GM23338 (cell line): ENCODE data around the gene SMYD1. TPM values are rescaled to one million over a fixed set of nuclear protein-coding genes. Genes with fewer than 3 reads are reported as not detected.

ENCODE experiments used
- ATAC-seq: fragments of 200-7000 bp; cut with Tn5 transposase; 3 replicates; pipeline ENCODE4 v1.9.1; 2020
- DNase-seq: peaks from one replicate; pipeline ENCODE4 v3.0.0-alpha.2; 2015; ENCODE audit warnings: low spot score
- H2AFZ ChIP-seq: fragments of 200-600 bp; sonication (generic); 2 replicates; pipeline ENCODE4 v1.8.0; 2016; ENCODE audit warnings: antibody characterized with exemption, mild to moderate bottlenecking, moderate library complexity
- H3F3A ChIP-seq: fragments of 200-600 bp; sonication (generic); replicated peaks from 2 replicates; pipeline ENCODE4 v1.8.0; 2017; ENCODE audit warnings: antibody characterized with exemption, mixed run types, low read depth
- H3K27ac ChIP-seq: fragments of 200-600 bp; sonication (generic); 2 replicates; pipeline ENCODE4 v1.6.1; 2016; ENCODE audit warnings: low read depth
- H3K27me3 ChIP-seq: fragments of 200-600 bp; sonication (generic); 2 replicates; pipeline ENCODE4 v1.8.0; 2016; ENCODE audit warnings: mild to moderate bottlenecking, mixed run types, moderate library complexity; ENCODE audit not compliant: insufficient read depth
- H3K36me3 ChIP-seq: fragments of 200-600 bp; sonication (generic); 2 replicates; pipeline ENCODE4 v1.8.0; 2016; ENCODE audit warnings: mild to moderate bottlenecking; ENCODE audit not compliant: insufficient read depth
- H3K4me1 ChIP-seq: fragments of 200-600 bp; sonication (generic); 2 replicates; pipeline ENCODE4 v1.8.0; 2016; ENCODE audit warnings: mild to moderate bottlenecking, moderate library complexity; ENCODE audit not compliant: insufficient read depth
- H3K4me2 ChIP-seq: fragments of 200-600 bp; sonication (generic); 2 replicates; pipeline ENCODE4 v1.7.1; 2017; ENCODE audit warnings: mixed run types
- H3K4me3 ChIP-seq: fragments of 200-600 bp; sonication (generic); 2 replicates; pipeline ENCODE4 v1.6.1; 2016; ENCODE audit warnings: mixed run types
- H3K79me2 ChIP-seq: fragments of 200-600 bp; sonication (generic); replicated peaks from 2 replicates; pipeline ENCODE4 v1.8.0; 2017; ENCODE audit warnings: mild to moderate bottlenecking; ENCODE audit not compliant: insufficient read depth
- H3K9me2 ChIP-seq: fragments of 200-600 bp; sonication (generic); 2 replicates; pipeline ENCODE4 v1.8.0; 2017; ENCODE audit not compliant: insufficient read depth
- H4K20me1 ChIP-seq: fragments of 200-600 bp; sonication (generic); replicated peaks from 2 replicates; pipeline ENCODE4 v1.8.0; 2017; ENCODE audit warnings: mild to moderate bottlenecking; ENCODE audit not compliant: insufficient read depth
- H3K27ac Mint-ChIP-seq: 2 replicates; pipeline ENCODE4 v1.8.0; 2020; ENCODE audit warnings: inconsistent platforms, mild to moderate bottlenecking, moderate library complexity, mixed read lengths
- H3K27me3 Mint-ChIP-seq: 3 replicates; pipeline ENCODE4 v1.8.0; 2022; ENCODE audit warnings: low read depth, mild to moderate bottlenecking, moderate library complexity, mixed read lengths, inconsistent platforms; ENCODE audit not compliant: insufficient read depth, poor library complexity
- H3K36me3 Mint-ChIP-seq: 3 replicates; pipeline ENCODE4 v1.8.0; 2021; ENCODE audit warnings: low read depth, mild to moderate bottlenecking, inconsistent platforms, moderate library complexity, mixed read lengths
- H3K4me1 Mint-ChIP-seq: 3 replicates; pipeline ENCODE4 v1.8.0; 2020; ENCODE audit warnings: mild to moderate bottlenecking, inconsistent platforms, mixed read lengths
- H3K4me3 Mint-ChIP-seq: 3 replicates; pipeline ENCODE4 v1.8.0; 2021; ENCODE audit warnings: moderate library complexity, mild to moderate bottlenecking, inconsistent platforms, mixed read lengths
- H3K9me3 Mint-ChIP-seq: 3 replicates; pipeline ENCODE4 v1.8.0; 2020; ENCODE audit warnings: moderate library complexity, mild to moderate bottlenecking, inconsistent platforms, mixed read lengths
- CREB1 ChIP-seq: fragments of 250-450 bp; sonication (Bioruptor Pico); IDR thresholded peaks from 2 replicates; pipeline ENCODE4 v1.5.0; 2020; ENCODE audit warnings: low read depth, mild to moderate bottlenecking, moderate library complexity
- EZH2 ChIP-seq: fragments of 200-600 bp; sonication (generic); IDR thresholded peaks from one replicate; pipeline ENCODE4 v1.8.0; 2017; ENCODE audit warnings: antibody characterized with exemption, mild to moderate bottlenecking, low read depth; ENCODE audit not compliant: unreplicated experiment
- EZH2phosphoT487 ChIP-seq: fragments of 200-600 bp; sonication (generic); IDR thresholded peaks from one replicate; pipeline ENCODE4 v1.8.1; 2018; ENCODE audit warnings: antibody characterized with exemption; ENCODE audit not compliant: unreplicated experiment
- JUNB ChIP-seq: IDR thresholded peaks from one replicate; pipeline ENCODE4 v1.6.1; 2016; ENCODE audit warnings: antibody characterized with exemption; ENCODE audit not compliant: unreplicated experiment
- NANOG ChIP-seq: IDR thresholded peaks from 2 replicates; pipeline ENCODE4 v1.6.1; 2016; ENCODE audit warnings: antibody characterized with exemption, borderline replicate concordance
- POLR2AphosphoS5 ChIP-seq: IDR thresholded peaks from 2 replicates; pipeline ENCODE4 v1.6.1; 2016; ENCODE audit warnings: antibody characterized with exemption, low read depth
- STAT1 ChIP-seq: IDR thresholded peaks from one replicate; pipeline ENCODE4 v1.6.1; 2016; ENCODE audit warnings: antibody characterized with exemption; ENCODE audit not compliant: unreplicated experiment
- ZNF114 ChIP-seq: fragments of 250-450 bp; sonication (Bioruptor Pico); IDR thresholded peaks from 2 replicates; pipeline ENCODE4 v1.5.0; 2020; ENCODE audit warnings: mild to moderate bottlenecking, moderate library complexity
- ZNF331 ChIP-seq: fragments of 250-450 bp; sonication (Bioruptor Pico); IDR thresholded peaks from 2 replicates; pipeline ENCODE4 v1.5.0; 2020; ENCODE audit warnings: low read depth, mild to moderate bottlenecking, moderate library complexity
- polyA plus RNA-seq: library from polyadenylated mRNA; unstranded; fragments of >200 nt; fragmentation: Nextera tagmentation; extraction: Ambion mirVana; gene quantifications from 2 replicates; pipeline ENCODE4 v1.2.1, GENCODE V29; 2016
- total RNA-seq: library from RNA; depleted of rRNA; stranded (reverse); fragments of >200 nt; shearing (Covaris generic); gene quantifications from 2 replicates; pipeline ENCODE4 v1.2.3, GENCODE V29; 2014
- TF ChIP-seq, protein P1 (sequence below): IDR thresholded peaks from one replicate; pipeline ENCODE4 v1.6.1; 2018; ENCODE audit warnings: antibody characterized with exemption; ENCODE audit not compliant: unreplicated experiment
- TF ChIP-seq, protein P2 (sequence below), 2 experiments: fragments of 200-600 bp in 1 of 2; sonication (generic) in 1 of 2; conservative IDR thresholded peaks; 2 replicates each; pipeline versions ENCODE4 v1.5.1 to v1.6.1; 2016 to 2017; ENCODE audit warnings: antibody characterized with exemption in 2 of 2, low read depth in 2 of 2, mild to moderate bottlenecking in 2 of 2, moderate library complexity in 1 of 2
- TF ChIP-seq, protein P3 (sequence below): IDR thresholded peaks from 2 replicates; pipeline ENCODE4 v1.6.1; 2016; ENCODE audit warnings: antibody characterized with exemption
- TF ChIP-seq, protein P4 (sequence below): fragments of 250-450 bp; sonication (Bioruptor Pico); IDR thresholded peaks from 2 replicates; pipeline ENCODE4 v1.5.0; 2020; ENCODE audit warnings: mild to moderate bottlenecking, moderate library complexity

The SMYD1 gene
- total and polyA plus RNA-seq, 2 experiments from 2014 or later, result 0.07 TPM; not detected in 1

DNA sequence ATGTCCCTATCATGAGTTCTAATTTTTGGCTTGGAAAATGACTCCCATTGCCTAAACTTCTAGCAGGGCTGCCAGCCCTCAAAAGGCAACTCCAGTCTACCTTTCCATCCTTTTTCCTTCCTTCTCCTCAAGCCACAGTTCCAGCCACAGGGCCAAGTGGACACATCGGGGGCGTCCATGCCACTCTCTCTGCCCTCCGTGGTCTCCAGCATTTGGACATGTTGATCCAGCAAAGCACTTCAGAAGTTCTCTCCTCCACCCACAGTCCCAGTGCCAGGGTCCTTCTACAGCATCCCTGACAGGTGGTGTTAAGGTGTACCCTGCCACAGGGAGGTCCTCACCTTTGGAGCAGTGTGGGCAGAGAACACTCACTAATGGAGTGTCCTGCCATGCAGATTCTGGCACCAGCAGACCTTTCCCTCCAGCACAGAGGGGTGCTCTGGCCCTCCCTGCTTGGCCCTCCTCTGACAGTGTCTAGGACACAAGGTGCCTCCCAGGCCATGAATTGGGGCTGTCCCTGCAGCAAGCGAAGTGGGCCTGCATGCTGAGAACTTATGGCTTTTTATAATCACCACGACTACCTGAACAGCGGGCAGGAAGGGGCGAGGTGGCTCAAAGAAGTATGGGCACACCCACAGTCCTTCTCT lies 61.8 kb downstream of the SMYD1 start:
- Histone ChIP-seq H3K4me1 (no peaks in the 10 kb centered on the region), H2AFZ (no peak overlapping the region), H3K36me3 (no peaks in the 10 kb centered on the region), H3K4me3 (no peak overlapping the region), H4K20me1 (no peaks in the 10 kb centered on the region), H3K4me2 (no peak overlapping the region), H3K79me2 (no peaks in the 10 kb centered on the region), H3K27me3 (no peaks in the 10 kb centered on the region), H3K9me2 (0 out of 2 replicates have a peak, but pooled peaks cover 2% of the 10 kb centered on the region), H3F3A (no peaks in the 10 kb centered on the region), H3K27ac (no peak overlapping the region)
- H3K27ac Mint-ChIP-seq, result no peak overlapping the region
- peaks cover 1% of the 10 kb centered on the region for H3K27me3 Mint-ChIP-seq
- peaks cover 4% of the 10 kb centered on the region; the same call in 1 of the 3 replicates for H3K4me1 Mint-ChIP-seq
- no peak overlapping the region for H3K4me3 Mint-ChIP-seq
- TF ChIP-seq, protein P1, sequence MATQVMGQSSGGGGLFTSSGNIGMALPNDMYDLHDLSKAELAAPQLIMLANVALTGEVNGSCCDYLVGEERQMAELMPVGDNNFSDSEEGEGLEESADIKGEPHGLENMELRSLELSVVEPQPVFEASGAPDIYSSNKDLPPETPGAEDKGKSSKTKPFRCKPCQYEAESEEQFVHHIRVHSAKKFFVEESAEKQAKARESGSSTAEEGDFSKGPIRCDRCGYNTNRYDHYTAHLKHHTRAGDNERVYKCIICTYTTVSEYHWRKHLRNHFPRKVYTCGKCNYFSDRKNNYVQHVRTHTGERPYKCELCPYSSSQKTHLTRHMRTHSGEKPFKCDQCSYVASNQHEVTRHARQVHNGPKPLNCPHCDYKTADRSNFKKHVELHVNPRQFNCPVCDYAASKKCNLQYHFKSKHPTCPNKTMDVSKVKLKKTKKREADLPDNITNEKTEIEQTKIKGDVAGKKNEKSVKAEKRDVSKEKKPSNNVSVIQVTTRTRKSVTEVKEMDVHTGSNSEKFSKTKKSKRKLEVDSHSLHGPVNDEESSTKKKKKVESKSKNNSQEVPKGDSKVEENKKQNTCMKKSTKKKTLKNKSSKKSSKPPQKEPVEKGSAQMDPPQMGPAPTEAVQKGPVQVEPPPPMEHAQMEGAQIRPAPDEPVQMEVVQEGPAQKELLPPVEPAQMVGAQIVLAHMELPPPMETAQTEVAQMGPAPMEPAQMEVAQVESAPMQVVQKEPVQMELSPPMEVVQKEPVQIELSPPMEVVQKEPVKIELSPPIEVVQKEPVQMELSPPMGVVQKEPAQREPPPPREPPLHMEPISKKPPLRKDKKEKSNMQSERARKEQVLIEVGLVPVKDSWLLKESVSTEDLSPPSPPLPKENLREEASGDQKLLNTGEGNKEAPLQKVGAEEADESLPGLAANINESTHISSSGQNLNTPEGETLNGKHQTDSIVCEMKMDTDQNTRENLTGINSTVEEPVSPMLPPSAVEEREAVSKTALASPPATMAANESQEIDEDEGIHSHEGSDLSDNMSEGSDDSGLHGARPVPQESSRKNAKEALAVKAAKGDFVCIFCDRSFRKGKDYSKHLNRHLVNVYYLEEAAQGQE, result no peak
- no peak for TF ChIP-seq NANOG
- TF ChIP-seq CREB1, result no peak
- TF ChIP-seq ZNF114 (CRISPR knock-in tag), result no peak
- TF ChIP-seq, protein P2, sequence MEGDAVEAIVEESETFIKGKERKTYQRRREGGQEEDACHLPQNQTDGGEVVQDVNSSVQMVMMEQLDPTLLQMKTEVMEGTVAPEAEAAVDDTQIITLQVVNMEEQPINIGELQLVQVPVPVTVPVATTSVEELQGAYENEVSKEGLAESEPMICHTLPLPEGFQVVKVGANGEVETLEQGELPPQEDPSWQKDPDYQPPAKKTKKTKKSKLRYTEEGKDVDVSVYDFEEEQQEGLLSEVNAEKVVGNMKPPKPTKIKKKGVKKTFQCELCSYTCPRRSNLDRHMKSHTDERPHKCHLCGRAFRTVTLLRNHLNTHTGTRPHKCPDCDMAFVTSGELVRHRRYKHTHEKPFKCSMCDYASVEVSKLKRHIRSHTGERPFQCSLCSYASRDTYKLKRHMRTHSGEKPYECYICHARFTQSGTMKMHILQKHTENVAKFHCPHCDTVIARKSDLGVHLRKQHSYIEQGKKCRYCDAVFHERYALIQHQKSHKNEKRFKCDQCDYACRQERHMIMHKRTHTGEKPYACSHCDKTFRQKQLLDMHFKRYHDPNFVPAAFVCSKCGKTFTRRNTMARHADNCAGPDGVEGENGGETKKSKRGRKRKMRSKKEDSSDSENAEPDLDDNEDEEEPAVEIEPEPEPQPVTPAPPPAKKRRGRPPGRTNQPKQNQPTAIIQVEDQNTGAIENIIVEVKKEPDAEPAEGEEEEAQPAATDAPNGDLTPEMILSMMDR (conservative IDR thresholded peaks at IDR 0.05; ENCODE audit: low read depth in 2 of 2), result no peak
- TF ChIP-seq JUNB, result no peak
- TF ChIP-seq, protein P3, sequence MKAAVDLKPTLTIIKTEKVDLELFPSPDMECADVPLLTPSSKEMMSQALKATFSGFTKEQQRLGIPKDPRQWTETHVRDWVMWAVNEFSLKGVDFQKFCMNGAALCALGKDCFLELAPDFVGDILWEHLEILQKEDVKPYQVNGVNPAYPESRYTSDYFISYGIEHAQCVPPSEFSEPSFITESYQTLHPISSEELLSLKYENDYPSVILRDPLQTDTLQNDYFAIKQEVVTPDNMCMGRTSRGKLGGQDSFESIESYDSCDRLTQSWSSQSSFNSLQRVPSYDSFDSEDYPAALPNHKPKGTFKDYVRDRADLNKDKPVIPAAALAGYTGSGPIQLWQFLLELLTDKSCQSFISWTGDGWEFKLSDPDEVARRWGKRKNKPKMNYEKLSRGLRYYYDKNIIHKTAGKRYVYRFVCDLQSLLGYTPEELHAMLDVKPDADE, result no peak
- TF ChIP-seq, protein P4, sequence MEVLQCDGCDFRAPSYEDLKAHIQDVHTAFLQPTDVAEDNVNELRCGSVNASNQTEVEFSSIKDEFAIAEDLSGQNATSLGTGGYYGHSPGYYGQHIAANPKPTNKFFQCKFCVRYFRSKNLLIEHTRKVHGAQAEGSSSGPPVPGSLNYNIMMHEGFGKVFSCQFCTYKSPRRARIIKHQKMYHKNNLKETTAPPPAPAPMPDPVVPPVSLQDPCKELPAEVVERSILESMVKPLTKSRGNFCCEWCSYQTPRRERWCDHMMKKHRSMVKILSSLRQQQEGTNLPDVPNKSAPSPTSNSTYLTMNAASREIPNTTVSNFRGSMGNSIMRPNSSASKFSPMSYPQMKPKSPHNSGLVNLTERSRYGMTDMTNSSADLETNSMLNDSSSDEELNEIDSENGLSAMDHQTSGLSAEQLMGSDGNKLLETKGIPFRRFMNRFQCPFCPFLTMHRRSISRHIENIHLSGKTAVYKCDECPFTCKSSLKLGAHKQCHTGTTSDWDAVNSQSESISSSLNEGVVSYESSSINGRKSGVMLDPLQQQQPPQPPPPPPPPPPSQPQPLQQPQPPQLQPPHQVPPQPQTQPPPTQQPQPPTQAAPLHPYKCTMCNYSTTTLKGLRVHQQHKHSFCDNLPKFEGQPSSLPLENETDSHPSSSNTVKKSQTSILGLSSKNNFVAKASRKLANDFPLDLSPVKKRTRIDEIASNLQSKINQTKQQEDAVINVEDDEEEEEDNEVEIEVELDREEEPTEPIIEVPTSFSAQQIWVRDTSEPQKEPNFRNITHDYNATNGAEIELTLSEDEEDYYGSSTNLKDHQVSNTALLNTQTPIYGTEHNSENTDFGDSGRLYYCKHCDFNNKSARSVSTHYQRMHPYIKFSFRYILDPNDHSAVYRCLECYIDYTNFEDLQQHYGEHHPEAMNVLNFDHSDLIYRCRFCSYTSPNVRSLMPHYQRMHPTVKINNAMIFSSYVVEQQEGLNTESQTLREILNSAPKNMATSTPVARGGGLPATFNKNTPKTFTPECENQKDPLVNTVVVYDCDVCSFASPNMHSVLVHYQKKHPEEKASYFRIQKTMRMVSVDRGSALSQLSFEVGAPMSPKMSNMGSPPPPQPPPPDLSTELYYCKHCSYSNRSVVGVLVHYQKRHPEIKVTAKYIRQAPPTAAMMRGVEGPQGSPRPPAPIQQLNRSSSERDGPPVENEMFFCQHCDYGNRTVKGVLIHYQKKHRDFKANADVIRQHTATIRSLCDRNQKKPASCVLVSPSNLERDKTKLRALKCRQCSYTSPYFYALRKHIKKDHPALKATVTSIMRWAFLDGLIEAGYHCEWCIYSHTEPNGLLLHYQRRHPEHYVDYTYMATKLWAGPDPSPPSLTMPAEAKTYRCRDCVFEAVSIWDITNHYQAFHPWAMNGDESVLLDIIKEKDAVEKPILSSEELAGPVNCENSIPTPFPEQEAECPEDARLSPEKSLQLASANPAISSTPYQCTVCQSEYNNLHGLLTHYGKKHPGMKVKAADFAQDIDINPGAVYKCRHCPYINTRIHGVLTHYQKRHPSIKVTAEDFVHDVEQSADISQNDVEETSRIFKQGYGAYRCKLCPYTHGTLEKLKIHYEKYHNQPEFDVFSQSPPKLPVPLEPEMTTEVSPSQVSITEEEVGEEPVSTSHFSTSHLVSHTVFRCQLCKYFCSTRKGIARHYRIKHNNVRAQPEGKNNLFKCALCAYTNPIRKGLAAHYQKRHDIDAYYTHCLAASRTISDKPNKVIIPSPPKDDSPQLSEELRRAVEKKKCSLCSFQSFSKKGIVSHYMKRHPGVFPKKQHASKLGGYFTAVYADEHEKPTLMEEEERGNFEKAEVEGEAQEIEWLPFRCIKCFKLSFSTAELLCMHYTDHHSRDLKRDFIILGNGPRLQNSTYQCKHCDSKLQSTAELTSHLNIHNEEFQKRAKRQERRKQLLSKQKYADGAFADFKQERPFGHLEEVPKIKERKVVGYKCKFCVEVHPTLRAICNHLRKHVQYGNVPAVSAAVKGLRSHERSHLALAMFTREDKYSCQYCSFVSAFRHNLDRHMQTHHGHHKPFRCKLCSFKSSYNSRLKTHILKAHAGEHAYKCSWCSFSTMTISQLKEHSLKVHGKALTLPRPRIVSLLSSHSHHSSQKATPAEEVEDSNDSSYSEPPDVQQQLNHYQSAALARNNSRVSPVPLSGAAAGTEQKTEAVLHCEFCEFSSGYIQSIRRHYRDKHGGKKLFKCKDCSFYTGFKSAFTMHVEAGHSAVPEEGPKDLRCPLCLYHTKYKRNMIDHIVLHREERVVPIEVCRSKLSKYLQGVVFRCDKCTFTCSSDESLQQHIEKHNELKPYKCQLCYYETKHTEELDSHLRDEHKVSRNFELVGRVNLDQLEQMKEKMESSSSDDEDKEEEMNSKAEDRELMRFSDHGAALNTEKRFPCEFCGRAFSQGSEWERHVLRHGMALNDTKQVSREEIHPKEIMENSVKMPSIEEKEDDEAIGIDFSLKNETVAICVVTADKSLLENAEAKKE, result no peak
- no peak for TF ChIP-seq POLR2AphosphoS5
- TF ChIP-seq EZH2phosphoT487, result no peak
- TF ChIP-seq ZNF331 (CRISPR knock-in tag), result no peak
- no peak for TF ChIP-seq EZH2
- TF ChIP-seq STAT1, result no peak
- H3K36me3 Mint-ChIP-seq, result no peaks in the 10 kb centered on the region; the same call in 2 of the 3 replicates
- ATAC-seq (no peak), DNase-seq (no peak)
- H3K9me3 Mint-ChIP-seq, result no peaks in the 10 kb centered on the region
